SH-SY5Y (cell line): ENCODE measurements around the gene AXIN2.

Experiments
- GATA2 ChIP-seq: IDR thresholded peaks from 2 replicates; pipeline ENCODE4 v1.6.1; 2011; ENCODE audit warnings: mild to moderate bottlenecking, low read depth, low read length
- GATA3 ChIP-seq: IDR thresholded peaks from 2 replicates; pipeline ENCODE4 v1.6.1; 2011; ENCODE audit warnings: low read depth, mild to moderate bottlenecking, low read length, moderate library complexity

- no peak for TF ChIP-seq GATA2
- TF ChIP-seq GATA3, result no peak
Observed at GRCh38 chr17:65584604-65585521, 23.4 kb upstream of the AXIN2 start.
